Measurements from ENCODE around the gene CDH8.

Gene CDH8

DNA sequence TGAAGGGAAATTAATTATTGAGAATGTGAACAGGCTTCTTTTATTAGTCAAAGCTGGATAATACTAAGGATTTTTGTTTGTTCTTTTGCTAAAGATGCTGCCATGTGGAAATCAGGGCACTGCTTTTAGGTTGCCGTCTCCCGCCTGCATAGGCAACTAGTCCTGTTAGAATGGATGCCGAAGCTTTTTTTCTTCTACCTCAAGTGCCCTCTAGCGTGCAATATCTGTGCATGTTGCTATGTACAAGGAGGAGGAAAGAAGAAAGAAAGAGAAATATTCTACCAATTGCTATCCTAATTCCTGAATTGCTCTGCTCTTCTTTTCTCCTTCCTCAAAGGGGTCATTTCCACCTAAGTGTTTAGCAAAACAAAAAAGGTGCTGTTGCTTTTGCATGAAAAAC lies 5.2 kb upstream of the CDH8 start:
- H4K8ac ChIP-seq (ENCODE audit: low read depth, low read length), result no peak overlapping the region
- no peak overlapping the region for H3K4me2 ChIP-seq (ENCODE audit: insufficient read depth, low read length, poor library complexity, severe bottlenecking)
- H2BK15ac ChIP-seq (ENCODE audit: low read length), result no peak overlapping the region
- no peak overlapping the region for H3K4ac ChIP-seq (ENCODE audit: low read length)
- no peak overlapping the region for H3K27ac ChIP-seq (replicated peaks; ENCODE audit: low read length)
- H3K23ac ChIP-seq (ENCODE audit: low read depth, low read length, poor library complexity), result no peak overlapping the region
- no peak overlapping the region for H3K9ac ChIP-seq (ENCODE audit: low read depth, low read length, poor library complexity)
- peaks cover 2 to 23% of the 10 kb centered on the region in 2 donors for H3K4me1 ChIP-seq (ENCODE audit: control insufficient read depth in 2 of 2, insufficient read depth in 1 of 2, low read depth in 1 of 2, low read length in 2 of 2)
- no peak overlapping the region for H2BK120ac ChIP-seq (ENCODE audit: low read depth, low read length)
- no peak overlapping the region for H4K91ac ChIP-seq (ENCODE audit: low read depth, low read length, poor library complexity)
- H2AK5ac ChIP-seq (ENCODE audit: low read depth, low read length), result no peak overlapping the region
- no peak overlapping the region for H2BK5ac ChIP-seq (ENCODE audit: low read length)
- no peak overlapping the region for H3K4me3 ChIP-seq (ENCODE audit: low read length in 2 of 2)
- no peak overlapping the region for H3K18ac ChIP-seq (ENCODE audit: low read length)
- no peaks in the 10 kb centered on the region for H3K9me3 ChIP-seq (replicated peaks in 1 of 2; ENCODE audit: control insufficient read depth in 2 of 2, insufficient read depth in 1 of 2, low read depth in 1 of 2, low read length in 2 of 2)
- no peak for DNase-seq (ENCODE audit: low spot score)
- no peaks in the 10 kb centered on the region for H3K79me1 ChIP-seq (ENCODE audit: low read depth, low read length)
- no peak overlapping the region for H2AFZ ChIP-seq (ENCODE audit: low read length)
- no peak overlapping the region for H3K14ac ChIP-seq (ENCODE audit: low read length)
- H2BK12ac ChIP-seq (ENCODE audit: low read length), result no peak overlapping the region
- no CpG with 5 or more reads among the region's 4 CpGs for WGBS, 2 donors (ENCODE audit: extremely low coverage in 2 of 2, insufficient read length in 2 of 2, insufficient replicate concordance in 1 of 2)
- H3K27me3 ChIP-seq (ENCODE audit: control insufficient read depth in 3 of 3, insufficient read depth in 3 of 3, low read depth in 1 of 3, low read length in 3 of 3), result no peaks in the 10 kb centered on the region
- H3K36me3 ChIP-seq (replicated peaks in 1 of 2; ENCODE audit: control insufficient read depth in 2 of 2, insufficient read depth in 2 of 2, low read length in 2 of 2), result no peaks in the 10 kb centered on the region

DNA sequence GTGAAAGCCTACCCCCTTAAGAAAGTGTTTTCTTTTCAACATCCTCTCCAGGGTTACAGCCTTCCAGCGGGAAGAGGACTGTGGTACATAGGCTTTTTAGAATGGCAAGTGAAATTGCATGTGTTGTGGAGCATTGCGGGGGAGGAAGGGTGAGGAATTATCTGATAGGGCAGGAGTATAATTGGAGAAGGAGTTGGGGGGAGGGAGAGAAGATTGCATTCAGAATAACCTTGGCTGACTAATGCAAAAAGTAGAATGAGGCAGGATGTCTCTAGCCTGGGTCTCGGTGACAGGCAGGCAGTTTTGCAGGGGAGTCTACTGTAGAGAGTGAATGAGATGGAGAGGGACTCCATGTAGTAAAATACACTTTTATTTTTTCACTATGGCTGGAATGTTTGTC lies 2.4 kb upstream of the CDH8 start:
- Histone ChIP-seq H2BK15ac (ENCODE audit: low read length) (no peak overlapping the region), H3K27ac (replicated peaks; ENCODE audit: low read length) (no peak overlapping the region), H2AK5ac (ENCODE audit: low read depth, low read length) (no peak overlapping the region), H3K4me1 (ENCODE audit: control insufficient read depth in 2 of 2, insufficient read depth in 1 of 2, low read depth in 1 of 2, low read length in 2 of 2) (peaks cover 2 to 25% of the 10 kb centered on the region in 2 donors), H2BK5ac (ENCODE audit: low read length) (no peak overlapping the region), H4K91ac (ENCODE audit: low read depth, low read length, poor library complexity) (no peak overlapping the region), H3K36me3 (replicated peaks in 1 of 2; ENCODE audit: control insufficient read depth in 2 of 2, insufficient read depth in 2 of 2, low read length in 2 of 2) (no peaks in the 10 kb centered on the region), H3K14ac (ENCODE audit: low read length) (no peak overlapping the region), H3K27me3 (ENCODE audit: control insufficient read depth in 3 of 3, insufficient read depth in 3 of 3, low read depth in 1 of 3, low read length in 3 of 3) (no peaks in the 10 kb centered on the region), H3K4ac (ENCODE audit: low read length) (no peak overlapping the region), H2BK12ac (ENCODE audit: low read length) (no peak overlapping the region), H2BK120ac (ENCODE audit: low read depth, low read length) (no peak overlapping the region), H3K18ac (ENCODE audit: low read length) (no peak overlapping the region), H3K79me1 (ENCODE audit: low read depth, low read length) (no peaks in the 10 kb centered on the region), H3K9me3 (replicated peaks in 1 of 2; ENCODE audit: control insufficient read depth in 2 of 2, insufficient read depth in 1 of 2, low read depth in 1 of 2, low read length in 2 of 2) (no peaks in the 10 kb centered on the region), H3K9ac (ENCODE audit: low read depth, low read length, poor library complexity) (no peak overlapping the region), H3K4me3 (ENCODE audit: low read length in 2 of 2) (no peak overlapping the region), H3K4me2 (ENCODE audit: insufficient read depth, low read length, poor library complexity, severe bottlenecking) (peak overlapping the region; percentile 26), H3K23ac (ENCODE audit: low read depth, low read length, poor library complexity) (no peak overlapping the region), H4K8ac (ENCODE audit: low read depth, low read length) (no peak overlapping the region), H2AFZ (ENCODE audit: low read length) (peak overlapping the region; percentile 24)
- DNase-seq (ENCODE audit: low spot score), result no peak
- WGBS, 2 donors (ENCODE audit: extremely low coverage in 2 of 2, insufficient read length in 2 of 2, insufficient replicate concordance in 1 of 2), result no CpG with 5 or more reads among the region's 3 CpGs

DNA sequence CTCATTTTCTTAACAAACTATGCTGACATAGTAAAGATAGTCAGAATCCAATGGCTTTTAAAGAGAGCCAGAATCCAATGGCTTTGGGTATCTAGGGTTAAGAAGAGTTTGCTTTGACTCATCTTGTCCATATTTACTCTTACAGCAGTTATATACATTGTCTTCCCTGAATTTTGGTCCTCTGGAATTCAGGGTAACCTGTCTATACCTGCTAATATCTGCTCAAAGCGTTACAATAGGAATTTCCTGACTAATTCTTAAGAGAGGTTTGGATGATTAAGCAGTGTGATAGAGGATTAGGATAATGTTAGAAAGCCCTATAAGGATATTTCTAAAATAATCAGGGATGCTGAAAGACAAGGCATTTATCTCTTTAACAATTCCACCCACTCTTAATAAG lies 2.0 kb upstream of the CDH8 start:
- Histone ChIP-seq H3K4me1 (ENCODE audit: control insufficient read depth in 2 of 2, insufficient read depth in 1 of 2, low read depth in 1 of 2, low read length in 2 of 2) (peaks cover 4 to 25% of the 10 kb centered on the region in 2 donors), H2BK5ac (ENCODE audit: low read length) (no peak overlapping the region), H2AFZ (ENCODE audit: low read length) (no peak overlapping the region), H4K8ac (ENCODE audit: low read depth, low read length) (no peak overlapping the region), H2BK120ac (ENCODE audit: low read depth, low read length) (no peak overlapping the region), H3K18ac (ENCODE audit: low read length) (no peak overlapping the region), H2BK15ac (ENCODE audit: low read length) (no peak overlapping the region), H4K91ac (ENCODE audit: low read depth, low read length, poor library complexity) (no peak overlapping the region), H3K9ac (ENCODE audit: low read depth, low read length, poor library complexity) (no peak overlapping the region), H3K4me3 (ENCODE audit: low read length in 2 of 2) (no peak overlapping the region), H2BK12ac (ENCODE audit: low read length) (no peak overlapping the region), H3K23ac (ENCODE audit: low read depth, low read length, poor library complexity) (no peak overlapping the region), H3K27me3 (ENCODE audit: control insufficient read depth in 3 of 3, insufficient read depth in 3 of 3, low read depth in 1 of 3, low read length in 3 of 3) (no peaks in the 10 kb centered on the region), H3K4me2 (ENCODE audit: insufficient read depth, low read length, poor library complexity, severe bottlenecking) (no peak overlapping the region), H2AK5ac (ENCODE audit: low read depth, low read length) (no peak overlapping the region), H3K14ac (ENCODE audit: low read length) (no peak overlapping the region), H3K79me1 (ENCODE audit: low read depth, low read length) (no peaks in the 10 kb centered on the region), H3K27ac (replicated peaks; ENCODE audit: low read length) (no peak overlapping the region), H3K36me3 (replicated peaks in 1 of 2; ENCODE audit: control insufficient read depth in 2 of 2, insufficient read depth in 2 of 2, low read length in 2 of 2) (no peaks in the 10 kb centered on the region), H3K9me3 (replicated peaks in 1 of 2; ENCODE audit: control insufficient read depth in 2 of 2, insufficient read depth in 1 of 2, low read depth in 1 of 2, low read length in 2 of 2) (no peaks in the 10 kb centered on the region), H3K4ac (ENCODE audit: low read length) (no peak overlapping the region)
- no peak for DNase-seq (ENCODE audit: low spot score)
- WGBS, 2 donors (ENCODE audit: extremely low coverage in 2 of 2, insufficient read length in 2 of 2, insufficient replicate concordance in 1 of 2), result no CpG with 5 or more reads among the region's 1 CpG

DNA sequence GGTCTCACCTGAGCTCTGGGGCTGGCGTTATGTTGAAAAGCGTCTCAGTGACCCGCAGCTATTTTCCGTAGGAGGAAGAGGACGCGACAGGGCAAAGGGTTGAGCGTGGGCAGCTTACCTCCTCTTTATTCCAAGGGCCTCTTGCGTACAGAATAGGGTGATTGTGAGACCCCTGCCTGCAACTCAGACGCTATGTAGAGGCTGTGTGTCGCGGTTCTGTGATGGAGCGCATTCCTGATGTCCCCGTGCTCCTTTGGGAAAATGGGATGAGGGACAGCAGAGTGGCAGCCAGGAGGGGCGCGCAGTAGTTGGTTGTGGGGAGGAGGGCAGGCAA lies 531 bp upstream of the CDH8 start:
- H3K23ac ChIP-seq (ENCODE audit: low read depth, low read length, poor library complexity), result no peak overlapping the region
- H4K8ac ChIP-seq (ENCODE audit: low read depth, low read length), result no peak overlapping the region
- no CpG with 5 or more reads among the region's 15 CpGs for WGBS, 2 donors (ENCODE audit: extremely low coverage in 2 of 2, insufficient read length in 2 of 2, insufficient replicate concordance in 1 of 2)
- peak overlapping the region; percentile 69 for H3K18ac ChIP-seq (ENCODE audit: low read length)
- H2BK120ac ChIP-seq (ENCODE audit: low read depth, low read length), result no peak overlapping the region
- peak overlapping the region; percentile 11 for H3K27ac ChIP-seq (replicated peaks; ENCODE audit: low read length)
- peak; percentile 40 for DNase-seq (ENCODE audit: low spot score)
- H2BK15ac ChIP-seq (ENCODE audit: low read length), result no peak overlapping the region
- H3K4ac ChIP-seq (ENCODE audit: low read length), result no peak overlapping the region
- no peaks in the 10 kb centered on the region for H3K27me3 ChIP-seq (ENCODE audit: control insufficient read depth in 3 of 3, insufficient read depth in 3 of 3, low read depth in 1 of 3, low read length in 3 of 3)
- H3K9ac ChIP-seq (ENCODE audit: low read depth, low read length, poor library complexity), result peak overlapping the region; percentile 81
- H3K79me1 ChIP-seq (ENCODE audit: low read depth, low read length), result no peaks in the 10 kb centered on the region
- H3K9me3 ChIP-seq (replicated peaks in 1 of 2; ENCODE audit: control insufficient read depth in 2 of 2, insufficient read depth in 1 of 2, low read depth in 1 of 2, low read length in 2 of 2), result no peaks in the 10 kb centered on the region
- H4K91ac ChIP-seq (ENCODE audit: low read depth, low read length, poor library complexity), result no peak overlapping the region
- no peak overlapping the region for H2BK5ac ChIP-seq (ENCODE audit: low read length)
- peak overlapping the region; percentile 96 for H3K4me2 ChIP-seq (ENCODE audit: insufficient read depth, low read length, poor library complexity, severe bottlenecking)
- H3K14ac ChIP-seq (ENCODE audit: low read length), result no peak overlapping the region
- H2BK12ac ChIP-seq (ENCODE audit: low read length), result no peak overlapping the region
- no peak overlapping the region for H2AK5ac ChIP-seq (ENCODE audit: low read depth, low read length)
- peak overlapping the region; percentile 94 for H2AFZ ChIP-seq (ENCODE audit: low read length)
- peaks cover 6 to 28% of the 10 kb centered on the region in 2 donors for H3K4me1 ChIP-seq (ENCODE audit: control insufficient read depth in 2 of 2, insufficient read depth in 1 of 2, low read depth in 1 of 2, low read length in 2 of 2)
- no peaks in the 10 kb centered on the region for H3K36me3 ChIP-seq (replicated peaks in 1 of 2; ENCODE audit: control insufficient read depth in 2 of 2, insufficient read depth in 2 of 2, low read length in 2 of 2)
- peak overlapping the region; percentile 74 to 86 for H3K4me3 ChIP-seq (ENCODE audit: low read length in 2 of 2)
